ENCODE measurements around the gene AK5. TPM values are rescaled to one million over a fixed set of nuclear protein-coding genes. Genes with fewer than 3 reads are reported as not detected.

AK5 gene
- total and polyA plus RNA-seq, 2 experiments from 2014 or later: 8.8 to 12.2 TPM

DNA sequence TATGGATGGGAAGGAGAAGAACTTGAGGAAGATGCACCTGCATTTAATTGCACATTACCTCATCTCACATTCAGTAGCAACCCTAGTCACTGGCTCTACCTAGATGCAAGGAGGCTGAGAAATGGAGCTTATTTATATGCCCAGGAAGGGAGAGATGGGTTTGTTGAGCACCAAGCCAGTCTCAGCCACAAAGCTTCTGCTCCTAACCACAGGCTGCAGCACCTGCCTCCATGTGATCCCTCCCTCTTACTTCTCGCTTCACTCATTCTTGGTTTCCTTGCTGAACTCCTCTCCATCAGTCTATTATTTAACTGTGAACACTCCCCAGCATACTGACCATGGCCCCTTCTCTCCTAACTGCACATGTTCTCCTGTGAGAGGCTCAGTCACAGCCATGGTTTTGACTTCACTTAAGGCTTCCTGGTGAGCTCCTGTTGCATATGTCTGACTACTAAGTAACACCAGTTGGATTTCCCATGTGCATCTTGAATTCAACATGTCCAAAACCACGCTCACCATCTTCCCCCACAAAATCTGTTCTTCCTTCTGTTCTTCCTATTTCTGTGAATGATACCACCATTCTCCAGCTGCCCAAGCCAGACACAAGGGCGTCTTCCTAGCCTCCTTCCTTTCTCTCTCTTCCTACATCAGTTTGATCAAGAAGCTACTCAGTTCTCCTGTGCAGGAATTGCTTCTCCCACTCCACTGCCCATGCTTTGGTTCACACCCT lies 139.8 kb downstream of the AK5 start:
- Histone ChIP-seq H3K27ac (ENCODE audit: low read depth) (no peak overlapping the region), H3F3A (replicated peaks; ENCODE audit: low read depth) (no peaks in the 10 kb centered on the region), H3K27me3 (ENCODE audit: insufficient read depth) (no peaks in the 10 kb centered on the region), H3K4me1 (ENCODE audit: insufficient read depth) (no peaks in the 10 kb centered on the region), H3K36me3 (ENCODE audit: insufficient read depth) (no peaks in the 10 kb centered on the region), H3K4me2 (no peak overlapping the region), H3K79me2 (replicated peaks; ENCODE audit: insufficient read depth) (no peaks in the 10 kb centered on the region), H4K20me1 (replicated peaks; ENCODE audit: insufficient read depth) (no peaks in the 10 kb centered on the region), H3K4me3 (no peak overlapping the region), H3K9me2 (ENCODE audit: insufficient read depth) (no peaks in the 10 kb centered on the region; the same call in 1 of the 2 replicates), H2AFZ (no peak overlapping the region)
- H3K27me3 Mint-ChIP-seq (ENCODE audit: insufficient read depth, low read depth, poor library complexity): no peaks in the 10 kb centered on the region
- H3K4me1 Mint-ChIP-seq: no peaks in the 10 kb centered on the region
- TF ChIP-seq, protein P1, sequence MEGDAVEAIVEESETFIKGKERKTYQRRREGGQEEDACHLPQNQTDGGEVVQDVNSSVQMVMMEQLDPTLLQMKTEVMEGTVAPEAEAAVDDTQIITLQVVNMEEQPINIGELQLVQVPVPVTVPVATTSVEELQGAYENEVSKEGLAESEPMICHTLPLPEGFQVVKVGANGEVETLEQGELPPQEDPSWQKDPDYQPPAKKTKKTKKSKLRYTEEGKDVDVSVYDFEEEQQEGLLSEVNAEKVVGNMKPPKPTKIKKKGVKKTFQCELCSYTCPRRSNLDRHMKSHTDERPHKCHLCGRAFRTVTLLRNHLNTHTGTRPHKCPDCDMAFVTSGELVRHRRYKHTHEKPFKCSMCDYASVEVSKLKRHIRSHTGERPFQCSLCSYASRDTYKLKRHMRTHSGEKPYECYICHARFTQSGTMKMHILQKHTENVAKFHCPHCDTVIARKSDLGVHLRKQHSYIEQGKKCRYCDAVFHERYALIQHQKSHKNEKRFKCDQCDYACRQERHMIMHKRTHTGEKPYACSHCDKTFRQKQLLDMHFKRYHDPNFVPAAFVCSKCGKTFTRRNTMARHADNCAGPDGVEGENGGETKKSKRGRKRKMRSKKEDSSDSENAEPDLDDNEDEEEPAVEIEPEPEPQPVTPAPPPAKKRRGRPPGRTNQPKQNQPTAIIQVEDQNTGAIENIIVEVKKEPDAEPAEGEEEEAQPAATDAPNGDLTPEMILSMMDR (conservative IDR thresholded peaks at IDR 0.05; ENCODE audit: low read depth in 2 of 2): no peak
- no peak overlapping the region for H3K27ac Mint-ChIP-seq
- no peak overlapping the region for H3K4me3 Mint-ChIP-seq
- peaks cover 6% of the 10 kb centered on the region; the same call in 2 of the 3 replicates for H3K36me3 Mint-ChIP-seq (ENCODE audit: low read depth)
- peaks cover 4% of the 10 kb centered on the region for H3K9me3 Mint-ChIP-seq
- DNase-seq (ENCODE audit: low spot score): no peak
- ATAC-seq: no peak

DNA sequence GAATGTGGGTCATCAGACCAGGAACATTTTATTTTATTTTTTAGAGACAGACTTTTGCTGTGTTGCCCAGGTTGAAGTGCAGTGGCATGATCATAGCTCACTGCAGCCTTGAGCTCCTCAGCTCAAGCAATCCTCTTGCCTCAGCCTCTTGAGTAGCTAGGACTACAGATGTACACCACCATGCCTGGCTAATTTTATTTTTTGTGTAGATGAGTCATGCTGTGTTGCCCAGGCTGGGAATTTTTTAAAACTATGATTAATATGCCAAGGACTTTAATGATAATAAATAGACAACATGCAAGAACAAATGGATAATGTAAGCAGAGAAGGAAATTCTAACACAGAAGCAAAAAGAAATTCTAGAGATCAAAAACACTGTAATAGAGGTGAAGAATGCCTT lies 142.4 kb downstream of the AK5 start:
- Mint-ChIP-seq H3K9me3 (no peaks in the 10 kb centered on the region; the same call in 2 of the 3 replicates), H3K36me3 (ENCODE audit: low read depth) (no peaks in the 10 kb centered on the region), H3K4me3 (no peak overlapping the region), H3K4me1 (no peaks in the 10 kb centered on the region), H3K27me3 (ENCODE audit: insufficient read depth, low read depth, poor library complexity) (no peaks in the 10 kb centered on the region), H3K27ac (no peak overlapping the region)
- Histone ChIP-seq H3K27ac (ENCODE audit: low read depth) (no peak overlapping the region), H3K9me2 (ENCODE audit: insufficient read depth) (no peaks in the 10 kb centered on the region; the same call in 1 of the 2 replicates), H3K79me2 (replicated peaks; ENCODE audit: insufficient read depth) (no peaks in the 10 kb centered on the region), H3K4me3 (no peak overlapping the region), H3K36me3 (ENCODE audit: insufficient read depth) (no peaks in the 10 kb centered on the region; the same call in 1 of the 2 replicates), H4K20me1 (replicated peaks; ENCODE audit: insufficient read depth) (no peaks in the 10 kb centered on the region), H3K27me3 (ENCODE audit: insufficient read depth) (no peaks in the 10 kb centered on the region), H3K4me1 (ENCODE audit: insufficient read depth) (no peaks in the 10 kb centered on the region), H2AFZ (no peak overlapping the region), H3K4me2 (no peak overlapping the region), H3F3A (replicated peaks; ENCODE audit: low read depth) (no peaks in the 10 kb centered on the region)
- no peak for TF ChIP-seq EZH2phosphoT487 (IDR thresholded peaks at IDR 0.05; ENCODE audit: unreplicated experiment)
- DNase-seq (ENCODE audit: low spot score) (no peak), ATAC-seq (no peak)

DNA sequence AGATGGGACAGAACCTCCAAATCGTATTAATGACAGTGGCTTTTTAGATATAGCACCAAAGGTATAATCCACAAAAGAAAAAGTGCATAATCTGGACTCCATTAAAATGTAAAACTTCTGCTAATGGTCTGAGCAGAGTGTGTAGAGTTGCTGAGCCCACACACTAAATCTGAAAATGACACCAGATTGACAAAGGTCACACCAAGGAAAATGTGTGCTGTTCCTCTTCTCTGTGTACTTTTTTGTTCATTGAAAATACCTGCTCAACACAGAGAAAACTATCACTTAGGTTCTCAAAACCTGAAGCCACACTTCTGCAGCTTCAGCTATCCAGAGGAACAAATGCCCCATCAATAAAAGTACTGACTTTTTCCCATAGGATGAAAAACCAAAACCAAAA lies 146.2 kb downstream of the AK5 start:
- no peaks in the 10 kb centered on the region for H3K79me2 ChIP-seq (replicated peaks; ENCODE audit: insufficient read depth)
- Mint-ChIP-seq H3K36me3 (ENCODE audit: low read depth) (no peaks in the 10 kb centered on the region), H3K4me1 (no peaks in the 10 kb centered on the region), H3K4me3 (no peak overlapping the region), H3K27me3 (ENCODE audit: insufficient read depth, low read depth, poor library complexity) (no peaks in the 10 kb centered on the region), H3K9me3 (no peaks in the 10 kb centered on the region; the same call in 2 of the 3 replicates), H3K27ac (no peak overlapping the region)
- H3K4me1 ChIP-seq (ENCODE audit: insufficient read depth): no peaks in the 10 kb centered on the region
- DNase-seq (ENCODE audit: low spot score): no peak
- no peak overlapping the region for H3K27ac ChIP-seq (ENCODE audit: low read depth)
- no peak for ATAC-seq
- H3K27me3 ChIP-seq (ENCODE audit: insufficient read depth): no peaks in the 10 kb centered on the region
- H3K4me2 ChIP-seq: no peak overlapping the region
- H3K9me2 ChIP-seq (ENCODE audit: insufficient read depth): peaks cover 8% of the 10 kb centered on the region
- H2AFZ ChIP-seq: no peak overlapping the region
- no peak overlapping the region for H3K4me3 ChIP-seq
- H3F3A ChIP-seq (replicated peaks; ENCODE audit: low read depth): no peaks in the 10 kb centered on the region
- no peaks in the 10 kb centered on the region; the same call in 1 of the 2 replicates for H3K36me3 ChIP-seq (ENCODE audit: insufficient read depth)
- H4K20me1 ChIP-seq (replicated peaks; ENCODE audit: insufficient read depth): no peaks in the 10 kb centered on the region
- TF ChIP-seq, protein P2, sequence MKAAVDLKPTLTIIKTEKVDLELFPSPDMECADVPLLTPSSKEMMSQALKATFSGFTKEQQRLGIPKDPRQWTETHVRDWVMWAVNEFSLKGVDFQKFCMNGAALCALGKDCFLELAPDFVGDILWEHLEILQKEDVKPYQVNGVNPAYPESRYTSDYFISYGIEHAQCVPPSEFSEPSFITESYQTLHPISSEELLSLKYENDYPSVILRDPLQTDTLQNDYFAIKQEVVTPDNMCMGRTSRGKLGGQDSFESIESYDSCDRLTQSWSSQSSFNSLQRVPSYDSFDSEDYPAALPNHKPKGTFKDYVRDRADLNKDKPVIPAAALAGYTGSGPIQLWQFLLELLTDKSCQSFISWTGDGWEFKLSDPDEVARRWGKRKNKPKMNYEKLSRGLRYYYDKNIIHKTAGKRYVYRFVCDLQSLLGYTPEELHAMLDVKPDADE (IDR thresholded peaks at IDR 0.05): no peak
- TF ChIP-seq EZH2phosphoT487 (IDR thresholded peaks at IDR 0.05; ENCODE audit: unreplicated experiment) (no peak), ZNF114 (CRISPR knock-in tag; IDR thresholded peaks at IDR 0.05) (no peak), STAT1 (IDR thresholded peaks at IDR 0.05; ENCODE audit: unreplicated experiment) (no peak)
- TF ChIP-seq, protein P3, sequence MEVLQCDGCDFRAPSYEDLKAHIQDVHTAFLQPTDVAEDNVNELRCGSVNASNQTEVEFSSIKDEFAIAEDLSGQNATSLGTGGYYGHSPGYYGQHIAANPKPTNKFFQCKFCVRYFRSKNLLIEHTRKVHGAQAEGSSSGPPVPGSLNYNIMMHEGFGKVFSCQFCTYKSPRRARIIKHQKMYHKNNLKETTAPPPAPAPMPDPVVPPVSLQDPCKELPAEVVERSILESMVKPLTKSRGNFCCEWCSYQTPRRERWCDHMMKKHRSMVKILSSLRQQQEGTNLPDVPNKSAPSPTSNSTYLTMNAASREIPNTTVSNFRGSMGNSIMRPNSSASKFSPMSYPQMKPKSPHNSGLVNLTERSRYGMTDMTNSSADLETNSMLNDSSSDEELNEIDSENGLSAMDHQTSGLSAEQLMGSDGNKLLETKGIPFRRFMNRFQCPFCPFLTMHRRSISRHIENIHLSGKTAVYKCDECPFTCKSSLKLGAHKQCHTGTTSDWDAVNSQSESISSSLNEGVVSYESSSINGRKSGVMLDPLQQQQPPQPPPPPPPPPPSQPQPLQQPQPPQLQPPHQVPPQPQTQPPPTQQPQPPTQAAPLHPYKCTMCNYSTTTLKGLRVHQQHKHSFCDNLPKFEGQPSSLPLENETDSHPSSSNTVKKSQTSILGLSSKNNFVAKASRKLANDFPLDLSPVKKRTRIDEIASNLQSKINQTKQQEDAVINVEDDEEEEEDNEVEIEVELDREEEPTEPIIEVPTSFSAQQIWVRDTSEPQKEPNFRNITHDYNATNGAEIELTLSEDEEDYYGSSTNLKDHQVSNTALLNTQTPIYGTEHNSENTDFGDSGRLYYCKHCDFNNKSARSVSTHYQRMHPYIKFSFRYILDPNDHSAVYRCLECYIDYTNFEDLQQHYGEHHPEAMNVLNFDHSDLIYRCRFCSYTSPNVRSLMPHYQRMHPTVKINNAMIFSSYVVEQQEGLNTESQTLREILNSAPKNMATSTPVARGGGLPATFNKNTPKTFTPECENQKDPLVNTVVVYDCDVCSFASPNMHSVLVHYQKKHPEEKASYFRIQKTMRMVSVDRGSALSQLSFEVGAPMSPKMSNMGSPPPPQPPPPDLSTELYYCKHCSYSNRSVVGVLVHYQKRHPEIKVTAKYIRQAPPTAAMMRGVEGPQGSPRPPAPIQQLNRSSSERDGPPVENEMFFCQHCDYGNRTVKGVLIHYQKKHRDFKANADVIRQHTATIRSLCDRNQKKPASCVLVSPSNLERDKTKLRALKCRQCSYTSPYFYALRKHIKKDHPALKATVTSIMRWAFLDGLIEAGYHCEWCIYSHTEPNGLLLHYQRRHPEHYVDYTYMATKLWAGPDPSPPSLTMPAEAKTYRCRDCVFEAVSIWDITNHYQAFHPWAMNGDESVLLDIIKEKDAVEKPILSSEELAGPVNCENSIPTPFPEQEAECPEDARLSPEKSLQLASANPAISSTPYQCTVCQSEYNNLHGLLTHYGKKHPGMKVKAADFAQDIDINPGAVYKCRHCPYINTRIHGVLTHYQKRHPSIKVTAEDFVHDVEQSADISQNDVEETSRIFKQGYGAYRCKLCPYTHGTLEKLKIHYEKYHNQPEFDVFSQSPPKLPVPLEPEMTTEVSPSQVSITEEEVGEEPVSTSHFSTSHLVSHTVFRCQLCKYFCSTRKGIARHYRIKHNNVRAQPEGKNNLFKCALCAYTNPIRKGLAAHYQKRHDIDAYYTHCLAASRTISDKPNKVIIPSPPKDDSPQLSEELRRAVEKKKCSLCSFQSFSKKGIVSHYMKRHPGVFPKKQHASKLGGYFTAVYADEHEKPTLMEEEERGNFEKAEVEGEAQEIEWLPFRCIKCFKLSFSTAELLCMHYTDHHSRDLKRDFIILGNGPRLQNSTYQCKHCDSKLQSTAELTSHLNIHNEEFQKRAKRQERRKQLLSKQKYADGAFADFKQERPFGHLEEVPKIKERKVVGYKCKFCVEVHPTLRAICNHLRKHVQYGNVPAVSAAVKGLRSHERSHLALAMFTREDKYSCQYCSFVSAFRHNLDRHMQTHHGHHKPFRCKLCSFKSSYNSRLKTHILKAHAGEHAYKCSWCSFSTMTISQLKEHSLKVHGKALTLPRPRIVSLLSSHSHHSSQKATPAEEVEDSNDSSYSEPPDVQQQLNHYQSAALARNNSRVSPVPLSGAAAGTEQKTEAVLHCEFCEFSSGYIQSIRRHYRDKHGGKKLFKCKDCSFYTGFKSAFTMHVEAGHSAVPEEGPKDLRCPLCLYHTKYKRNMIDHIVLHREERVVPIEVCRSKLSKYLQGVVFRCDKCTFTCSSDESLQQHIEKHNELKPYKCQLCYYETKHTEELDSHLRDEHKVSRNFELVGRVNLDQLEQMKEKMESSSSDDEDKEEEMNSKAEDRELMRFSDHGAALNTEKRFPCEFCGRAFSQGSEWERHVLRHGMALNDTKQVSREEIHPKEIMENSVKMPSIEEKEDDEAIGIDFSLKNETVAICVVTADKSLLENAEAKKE (CRISPR knock-in tag; IDR thresholded peaks at IDR 0.05): no peak

Data from GM23338 (cell line).